Nucleus accumbens (tissue), 56 donors: ENCODE data around the gene RNF10.
A peak's percentile ranks its signal among the peaks of the same experiment; 100 is the strongest.
"Not testable (repeated sequence)": the region's sequence is repeated elsewhere in the genome, so short reads cannot be mapped to it uniquely, and the experiment has no call there.

Source experiments
- DNase-seq, 56 donors: peaks; one replicate each; lab custom pipeline; 2025; lab: John Stamatoyannopoulos, UW

Gene RNF10

GRCh38 chr12:120534203-120534702 is at the start of gene RNF10:
RNF10 (plus strand) TSS chr12:120534356; CDS start chr12:120534812, 456 bp downstream.
- peak in 55 of 56 donors; percentile 6 to 83 (median 65) for DNase-seq

- DNase-seq = no peak
Measured at GRCh38 chr12:120485961-120486881, 47.9 kb upstream of the RNF10 start.

GRCh38 chr12:120487552-120487951 is 46.6 kb upstream of the RNF10 start:
- DNase-seq = peak in 2 of 56 donors; percentile 18 to 19

GRCh38 chr12:120488057-120488640 is 46.0 kb upstream of the RNF10 start:
- DNase-seq = peak in 28 of 56 donors; percentile 4 to 68 (median 20)

- no peak for DNase-seq
Measured at GRCh38 chr12:120489018-120489417, 45.1 kb upstream of the RNF10 start.

- DNase-seq = no peak
Measured at GRCh38 chr12:120490325-120490724, 43.8 kb upstream of the RNF10 start.

GRCh38 chr12:120490833-120491512 is 43.2 kb upstream of the RNF10 start:
- DNase-seq = peak in 24 of 56 donors; percentile 7 to 54 (median 18)

- DNase-seq = peak in 3 of 56 donors; percentile 27 to 44 (median 37)
Measured at GRCh38 chr12:120495186-120495730, 38.9 kb upstream of the RNF10 start.

GRCh38 chr12:120495731-120496412 is 38.3 kb upstream of the RNF10 start, which contains the start of gene DYNLL1:
DYNLL1 (plus strand) TSS chr12:120496113; CDS start chr12:120496422, 309 bp downstream.
- DNase-seq = peak; percentile 63 to 98 (median 92)

GRCh38 chr12:120496413-120497340 is 37.5 kb upstream of the RNF10 start:
- DNase-seq = peak in 54 of 56 donors; percentile 29 to 89 (median 70)

GRCh38 chr12:120497524-120498150 is 36.5 kb upstream of the RNF10 start:
- DNase-seq = no peak

- DNase-seq = no peak
Measured at GRCh38 chr12:120498870-120499515, 35.2 kb upstream of the RNF10 start.

- no peak for DNase-seq
Measured at GRCh38 chr12:120500581-120500980, 33.6 kb upstream of the RNF10 start.

GRCh38 chr12:120504587-120504986 is 29.6 kb upstream of the RNF10 start:
- no peak for DNase-seq

GRCh38 chr12:120508537-120508936 is 25.6 kb upstream of the RNF10 start:
- DNase-seq = no peak

- DNase-seq = peak in 50 of 56 donors; percentile 7 to 79 (median 40)
Measured at GRCh38 chr12:120514002-120514401, 20.2 kb upstream of the RNF10 start.

GRCh38 chr12:120515496-120515895 is 18.7 kb upstream of the RNF10 start:
- DNase-seq = peak in 22 of 56 donors; percentile 3 to 48 (median 18)

- DNase-seq = not testable (repeated sequence)
Measured at GRCh38 chr12:120519324-120519723, 14.8 kb upstream of the RNF10 start.
